ENCODE results near the gene DNAJC12. TPM values are rescaled to one million over a fixed set of nuclear protein-coding genes. Genes with fewer than 3 reads are reported as not detected.

DNAJC12 gene
- total RNA-seq, 2 experiments from 2014 or later, result 29.1 to 32.5 TPM

GRCh38 chr10:67815571-67816059 lies 22.4 kb downstream of the DNAJC12 start:
- Mint-ChIP-seq H3K36me3 (ENCODE audit: low read depth) (peaks cover 21% of the 10 kb centered on the region), H3K4me3 (no peak overlapping the region), H3K27ac (peak overlapping the region; percentile 66), H3K4me1 (ENCODE audit: low read depth) (peaks cover 33% of the 10 kb centered on the region), H3K9me3 (no peaks in the 10 kb centered on the region), H3K27me3 (peaks cover 4% of the 10 kb centered on the region)
- intact Hi-C loops (cut with micrococcal nuclease), result loop anchor here (5.0 kb wide), 1 partner anchor 37 kb away; no protein-coding TSS in a partner anchor
- ChIA-PET CTCF (interaction anchor here (1.0 to 1.6 kb wide), 4 partner anchors 11 to 34 kb away, joined by 3 to 6 read pairs (median 4); no protein-coding TSS in a partner anchor), POLR2A (interaction anchor here (1.0 to 1.8 kb wide), 3 partner anchors 11 to 34 kb away, joined by 3 to 6 read pairs (median 3); no protein-coding TSS in a partner anchor)
- DNase-seq, result no peak
- TF ChIP-seq, protein P1, sequence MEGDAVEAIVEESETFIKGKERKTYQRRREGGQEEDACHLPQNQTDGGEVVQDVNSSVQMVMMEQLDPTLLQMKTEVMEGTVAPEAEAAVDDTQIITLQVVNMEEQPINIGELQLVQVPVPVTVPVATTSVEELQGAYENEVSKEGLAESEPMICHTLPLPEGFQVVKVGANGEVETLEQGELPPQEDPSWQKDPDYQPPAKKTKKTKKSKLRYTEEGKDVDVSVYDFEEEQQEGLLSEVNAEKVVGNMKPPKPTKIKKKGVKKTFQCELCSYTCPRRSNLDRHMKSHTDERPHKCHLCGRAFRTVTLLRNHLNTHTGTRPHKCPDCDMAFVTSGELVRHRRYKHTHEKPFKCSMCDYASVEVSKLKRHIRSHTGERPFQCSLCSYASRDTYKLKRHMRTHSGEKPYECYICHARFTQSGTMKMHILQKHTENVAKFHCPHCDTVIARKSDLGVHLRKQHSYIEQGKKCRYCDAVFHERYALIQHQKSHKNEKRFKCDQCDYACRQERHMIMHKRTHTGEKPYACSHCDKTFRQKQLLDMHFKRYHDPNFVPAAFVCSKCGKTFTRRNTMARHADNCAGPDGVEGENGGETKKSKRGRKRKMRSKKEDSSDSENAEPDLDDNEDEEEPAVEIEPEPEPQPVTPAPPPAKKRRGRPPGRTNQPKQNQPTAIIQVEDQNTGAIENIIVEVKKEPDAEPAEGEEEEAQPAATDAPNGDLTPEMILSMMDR (IDR thresholded peaks at IDR 0.05), result no peak
- peak; percentile 69 for ATAC-seq

GRCh38 chr10:67812007-67812406 lies 26.0 kb downstream of the DNAJC12 start:
- H3K36me3 Mint-ChIP-seq (ENCODE audit: low read depth), result peaks cover 24% of the 10 kb centered on the region
- intact Hi-C loops (cut with micrococcal nuclease), result no loop called here
- ATAC-seq (no peak), DNase-seq (no peak)
- CTCF ChIA-PET, result interaction anchor here (2.9 kb wide), 1 partner anchor 24 kb away, joined by 14 read pairs; no protein-coding TSS in a partner anchor
- no peak overlapping the region for H3K27ac Mint-ChIP-seq
- H3K27me3 Mint-ChIP-seq, result peaks cover 7% of the 10 kb centered on the region
- no peak overlapping the region for H3K4me3 Mint-ChIP-seq
- POLR2A ChIA-PET, result no interaction called here
- peaks cover 22% of the 10 kb centered on the region for H3K4me1 Mint-ChIP-seq (ENCODE audit: low read depth)
- no peaks in the 10 kb centered on the region for H3K9me3 Mint-ChIP-seq
- TF ChIP-seq, protein P1 (IDR thresholded peaks at IDR 0.05), result no peak

DNA sequence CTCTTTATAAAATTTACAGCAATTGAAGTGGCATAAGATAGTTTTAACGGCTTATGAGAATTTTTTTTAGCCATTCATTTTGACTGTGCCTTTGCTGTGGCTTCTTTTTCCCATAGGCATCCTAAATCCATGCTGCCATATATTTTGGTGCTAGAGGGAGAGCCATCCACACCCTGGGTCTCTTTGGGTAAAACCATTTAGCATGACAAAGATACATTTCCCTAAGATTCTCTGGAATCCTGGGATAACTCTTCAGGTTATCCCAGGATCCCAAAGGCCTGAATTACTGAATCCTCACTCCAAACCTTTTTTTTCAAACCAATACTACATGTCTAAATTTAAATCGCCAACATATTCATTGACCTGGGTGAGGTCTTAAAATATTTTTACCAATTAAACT lies 28.9 kb downstream of the DNAJC12 start:
- no peak for DNase-seq
- TF ChIP-seq, protein P1 (IDR thresholded peaks at IDR 0.05), result no peak
- Mint-ChIP-seq H3K27ac (no peak overlapping the region), H3K36me3 (ENCODE audit: low read depth) (peaks cover 23% of the 10 kb centered on the region), H3K27me3 (peaks cover 7% of the 10 kb centered on the region), H3K4me3 (no peak overlapping the region), H3K9me3 (no peaks in the 10 kb centered on the region), H3K4me1 (ENCODE audit: low read depth) (peaks cover 6% of the 10 kb centered on the region)
- ChIA-PET CTCF (interaction anchor here (0.9 kb wide), 1 partner anchor 21 kb away, joined by 4 read pairs; no protein-coding TSS in a partner anchor), POLR2A (no interaction called here)
- no peak for ATAC-seq
- intact Hi-C loops (cut with micrococcal nuclease), result no loop called here

GRCh38 chr10:67808704-67809103 lies 29.3 kb downstream of the DNAJC12 start:
- ChIA-PET POLR2A (interaction anchor here (0.8 kb wide), 1 partner anchor 21 kb away, joined by 3 read pairs; no protein-coding TSS in a partner anchor), CTCF (interaction anchor here (0.9 kb wide), 1 partner anchor 20 kb away, joined by 4 read pairs; no protein-coding TSS in a partner anchor)

More at GRCh38 chr10:67808704-67809103, 29.3 kb downstream of the DNAJC12 start:
- no peak for ATAC-seq
- no peak overlapping the region for H3K27ac Mint-ChIP-seq
- no peaks in the 10 kb centered on the region for H3K9me3 Mint-ChIP-seq
- DNase-seq, result no peak
- intact Hi-C loops (cut with micrococcal nuclease), result no loop called here
- peaks cover 26% of the 10 kb centered on the region for H3K36me3 Mint-ChIP-seq (ENCODE audit: low read depth)
- no peak overlapping the region for H3K4me3 Mint-ChIP-seq
- peaks cover 7% of the 10 kb centered on the region for H3K27me3 Mint-ChIP-seq
- H3K4me1 Mint-ChIP-seq (ENCODE audit: low read depth), result peaks cover 10% of the 10 kb centered on the region
- TF ChIP-seq, protein P1 (IDR thresholded peaks at IDR 0.05), result no peak
